Esophagus muscularis mucosa (tissue), 4 donors: Measurements from ENCODE around the gene MPPED1.

Experiments
- CTCF ChIP-seq, 3 experiments: fragments of 200-600 bp in 2 of 3; fragments of 450-650 bp in 1 of 3; sonication (generic) in 2 of 3; IDR thresholded peaks; one replicate each; pipeline ENCODE4 v1.5.1; 2017 to 2019; ENCODE audit warnings: antibody characterized with exemption in 3 of 3, mild to moderate bottlenecking in 2 of 3, moderate library complexity in 1 of 3
- EP300 ChIP-seq: sonication (generic); formaldehyde crosslinking; IDR thresholded peaks from one replicate; pipeline ENCODE4 v1.6.1; 2017; ENCODE audit warnings: antibody characterized with exemption
- POLR2A ChIP-seq: fragments of 450-650 bp; IDR thresholded peaks from one replicate; pipeline ENCODE4 v1.6.1; 2017; ENCODE audit warnings: antibody characterized with exemption, moderate library complexity, mild to moderate bottlenecking, low read depth

- TF ChIP-seq EP300 = no peak
- TF ChIP-seq POLR2A = no peak
- no peak for TF ChIP-seq CTCF (IDR thresholded peaks at IDR 0.05)
These were observed 119.8 kb downstream of the MPPED1 start for GRCh38 chr22:43531651-43532050.
